OCI-LY7 (cell line): ENCODE data around the gene HSD17B14.
"Not testable (repeated sequence)": the region's sequence is repeated elsewhere in the genome, so short reads cannot be mapped to it uniquely, and the experiment has no call there.

Experiments used
- EZH2phosphoT487 ChIP-seq: fragments of 200-600 bp; sonication (generic); IDR thresholded peaks from 2 replicates; pipeline ENCODE4 v1.6.1; 2018; ENCODE audit warnings: low read depth, borderline replicate concordance, mild to moderate bottlenecking, mixed run types, antibody characterized with exemption, low read length, moderate library complexity, mixed read lengths
- TF ChIP-seq, protein P1 (sequence below): fragments of 200-600 bp; sonication (generic); conservative IDR thresholded peaks from 2 replicates; pipeline ENCODE4 v1.5.1; 2014; ENCODE audit warnings: mild to moderate bottlenecking, antibody characterized with exemption, low read length, moderate library complexity, mixed read lengths

GRCh38 chr19:48846659-48847058 is 10.4 kb upstream of the HSD17B14 start:
- TF ChIP-seq, protein P1, sequence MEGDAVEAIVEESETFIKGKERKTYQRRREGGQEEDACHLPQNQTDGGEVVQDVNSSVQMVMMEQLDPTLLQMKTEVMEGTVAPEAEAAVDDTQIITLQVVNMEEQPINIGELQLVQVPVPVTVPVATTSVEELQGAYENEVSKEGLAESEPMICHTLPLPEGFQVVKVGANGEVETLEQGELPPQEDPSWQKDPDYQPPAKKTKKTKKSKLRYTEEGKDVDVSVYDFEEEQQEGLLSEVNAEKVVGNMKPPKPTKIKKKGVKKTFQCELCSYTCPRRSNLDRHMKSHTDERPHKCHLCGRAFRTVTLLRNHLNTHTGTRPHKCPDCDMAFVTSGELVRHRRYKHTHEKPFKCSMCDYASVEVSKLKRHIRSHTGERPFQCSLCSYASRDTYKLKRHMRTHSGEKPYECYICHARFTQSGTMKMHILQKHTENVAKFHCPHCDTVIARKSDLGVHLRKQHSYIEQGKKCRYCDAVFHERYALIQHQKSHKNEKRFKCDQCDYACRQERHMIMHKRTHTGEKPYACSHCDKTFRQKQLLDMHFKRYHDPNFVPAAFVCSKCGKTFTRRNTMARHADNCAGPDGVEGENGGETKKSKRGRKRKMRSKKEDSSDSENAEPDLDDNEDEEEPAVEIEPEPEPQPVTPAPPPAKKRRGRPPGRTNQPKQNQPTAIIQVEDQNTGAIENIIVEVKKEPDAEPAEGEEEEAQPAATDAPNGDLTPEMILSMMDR, result not testable (repeated sequence)
- TF ChIP-seq EZH2phosphoT487, result not testable (repeated sequence)
